ENCODE measurements around the gene RAB40C. TPM values are rescaled to one million over a fixed set of nuclear protein-coding genes. Genes with fewer than 3 reads are reported as not detected.

Gene RAB40C
- total RNA-seq, 1 experiment from 2014 or later, result 30.7 TPM

DNA sequence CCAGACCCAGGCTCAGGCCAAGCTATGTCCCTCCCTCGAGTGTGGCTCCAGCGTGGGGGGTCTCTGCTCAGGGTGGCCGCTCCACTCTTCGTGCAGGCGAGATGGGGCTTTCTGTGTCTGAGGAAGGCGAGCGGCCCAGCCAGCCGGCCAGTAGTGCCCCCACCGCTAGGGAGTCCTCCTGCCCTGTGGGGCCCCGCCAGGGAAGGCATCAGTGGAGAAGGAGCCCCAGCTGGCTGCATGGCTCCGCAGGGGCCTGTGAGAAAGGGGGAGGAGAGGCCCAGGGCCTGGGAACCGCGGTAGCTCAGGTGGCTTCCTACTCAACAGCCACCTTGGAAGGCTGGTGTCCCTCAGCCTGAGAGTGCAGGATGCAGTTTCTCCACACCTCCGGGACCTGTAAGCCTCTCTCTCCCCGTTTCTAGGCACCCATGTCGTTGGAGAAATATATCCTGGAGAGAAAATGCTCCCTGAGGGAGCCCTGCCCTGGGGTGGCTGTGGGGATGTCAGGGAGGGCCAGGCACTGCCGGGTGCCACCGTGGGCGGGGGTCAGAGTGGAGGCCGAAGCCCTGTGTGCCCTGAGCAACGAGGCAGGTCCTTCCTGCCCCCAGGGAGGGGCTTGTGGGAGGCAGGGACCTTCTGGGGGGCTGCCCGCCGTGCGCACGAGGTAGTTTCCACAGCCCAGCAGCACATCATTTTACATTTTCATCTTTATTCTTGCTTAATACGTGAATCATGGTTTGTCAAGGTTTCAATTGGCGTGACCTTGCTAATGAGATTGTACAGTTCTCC is 16.8 kb upstream of the RAB40C start:
- Histone ChIP-seq H3K27me3 (ENCODE audit: control insufficient read depth, insufficient read depth, low read length) (no peaks in the 10 kb centered on the region), H3K27ac (ENCODE audit: low read length) (no peak overlapping the region), H3K36me3 (ENCODE audit: control insufficient read depth, insufficient read depth, low read length) (no peaks in the 10 kb centered on the region), H3K9me3 (ENCODE audit: control insufficient read depth, insufficient read depth, low read depth, low read length) (no peaks in the 10 kb centered on the region), H3K4me3 (ENCODE audit: low read depth in 2 of 2, low read length in 2 of 2) (no peak overlapping the region), H3K4me1 (ENCODE audit: control insufficient read depth, insufficient read depth, low read length) (peaks cover 27% of the 10 kb centered on the region)
- ChIA-PET CTCF (no interaction called here), POLR2A (no interaction called here)
- DNase-seq (ENCODE audit: low read depth, low spot score) (no peak), ATAC-seq (no peak)
- intact Hi-C loops (cut with micrococcal nuclease; ENCODE audit: unreplicated experiment) (no loop called here), in situ Hi-C loops (cut with HindIII; ENCODE audit: low pct_unique_long_range_greater_than_20kb, low sequenced_read_pairs) (no loop called here)
- TF ChIP-seq TCF7L2 (IDR thresholded peaks at IDR 0.05; ENCODE audit: low read depth, low read length) (no peak), POLR2AphosphoS5 (IDR thresholded peaks at IDR 0.05; ENCODE audit: low read depth, low read length) (no peak), CTCF (IDR thresholded peaks at IDR 0.05) (no peak), SIN3A (IDR thresholded peaks at IDR 0.05; ENCODE audit: borderline replicate concordance, insufficient read depth, low read depth, low read length) (no peak), REST (IDR thresholded peaks at IDR 0.05; ENCODE audit: insufficient read depth in 1 of 2, low read depth in 2 of 2, low read length in 1 of 2) (no peak)
- no TSS peak for BruUV-seq (replicated peaks)

GRCh38 chr16:574021-574760 is 15.7 kb upstream of the RAB40C start:
- peaks cover 16% of the 10 kb centered on the region for H3K4me1 ChIP-seq (ENCODE audit: control insufficient read depth, insufficient read depth, low read length)
- BruUV-seq (replicated peaks), result no TSS peak
- DNase-seq (ENCODE audit: low read depth, low spot score) (no peak), ATAC-seq (no peak)
- H3K27me3 ChIP-seq (ENCODE audit: control insufficient read depth, insufficient read depth, low read length), result no peaks in the 10 kb centered on the region
- ChIA-PET CTCF (interaction anchor here (0.5 kb wide), 1 partner anchor 43 kb away, joined by 6 read pairs; no protein-coding TSS in a partner anchor), POLR2A (no interaction called here)
- no peaks in the 10 kb centered on the region for H3K36me3 ChIP-seq (ENCODE audit: control insufficient read depth, insufficient read depth, low read length)
- in situ Hi-C loops (cut with HindIII; ENCODE audit: low pct_unique_long_range_greater_than_20kb, low sequenced_read_pairs), result no loop called here
- H3K9me3 ChIP-seq (ENCODE audit: control insufficient read depth, insufficient read depth, low read depth, low read length), result no peaks in the 10 kb centered on the region
- no peak for TF ChIP-seq POLR2AphosphoS5 (IDR thresholded peaks at IDR 0.05; ENCODE audit: low read depth, low read length)
- no peak for TF ChIP-seq TCF7L2 (IDR thresholded peaks at IDR 0.05; ENCODE audit: low read depth, low read length)
- TF ChIP-seq REST (IDR thresholded peaks at IDR 0.05; ENCODE audit: insufficient read depth in 1 of 2, low read depth in 2 of 2, low read length in 1 of 2), result no peak
- TF ChIP-seq CTCF (IDR thresholded peaks at IDR 0.05), result no peak
- TF ChIP-seq SIN3A (IDR thresholded peaks at IDR 0.05; ENCODE audit: borderline replicate concordance, insufficient read depth, low read depth, low read length), result no peak
- no peak overlapping the region for H3K27ac ChIP-seq (ENCODE audit: low read length)
- H3K4me3 ChIP-seq (ENCODE audit: low read depth in 2 of 2, low read length in 2 of 2), result no peak overlapping the region
- intact Hi-C loops (cut with micrococcal nuclease; ENCODE audit: unreplicated experiment), result no loop called here
